Keratinocyte (primary cell): ENCODE data around the gene GEMIN8. TPM values are rescaled to one million over a fixed set of nuclear protein-coding genes. Genes with fewer than 3 reads are reported as not detected.

ENCODE experiments used
- DNase-seq: peaks from one replicate; pipeline ENCODE4 v3.0.0-alpha.2; 2011; ENCODE audit warnings: low read depth, missing footprints, low spot score
- FAIRE-seq: peaks from 2 replicates; lab custom pipeline; 2011; peaks lifted over from hg19 to GRCh38; lab: Jason Lieb, UNC
- H2AFZ ChIP-seq: 2 replicates; pipeline ENCODE4 v1.6.0; 2012; ENCODE audit warnings: low read length, control low read depth, inconsistent platforms; ENCODE audit not compliant: control insufficient read depth
- H3K27ac ChIP-seq: 2 replicates; pipeline ENCODE4 v1.5.1; 2011; ENCODE audit warnings: low read length; ENCODE audit not compliant: control insufficient read depth, insufficient read depth
- H3K27me3 ChIP-seq: 3 replicates; pipeline ENCODE4 v1.6.0; 2011; ENCODE audit warnings: low read length; ENCODE audit not compliant: control insufficient read depth, insufficient read depth; ENCODE audit errors: extremely low read depth
- H3K36me3 ChIP-seq, 2 experiments: 2 replicates in 1 of 2; 3 replicates in 1 of 2; pipeline ENCODE4 v1.5.1; 2011; ENCODE audit warnings: low read length in 2 of 2, mild to moderate bottlenecking in 1 of 2; ENCODE audit not compliant: control insufficient read depth in 2 of 2, insufficient read depth in 2 of 2; ENCODE audit errors: extremely low read depth in 1 of 2
- H3K4me1 ChIP-seq: 3 replicates; pipeline ENCODE4 v1.5.1; 2011; ENCODE audit warnings: low read length; ENCODE audit not compliant: control insufficient read depth, insufficient read depth; ENCODE audit errors: extremely low read depth
- H3K4me2 ChIP-seq: 3 replicates; pipeline ENCODE4 v1.6.0; 2011; ENCODE audit warnings: low read depth, low read length; ENCODE audit not compliant: control insufficient read depth, insufficient read depth; ENCODE audit errors: extremely low read depth
- H3K4me3 ChIP-seq, 3 experiments: fragments of 200-600 bp in 1 of 3; sonication (generic) in 1 of 3; 2 replicates in 2 of 3; 3 replicates in 1 of 3; pipeline ENCODE4 v1.5.1; 2011 to 2016; ENCODE audit warnings: low read length in 3 of 3, mild to moderate bottlenecking in 3 of 3, control low read depth in 2 of 3, inconsistent platforms in 1 of 3, low read depth in 1 of 3, mixed read lengths in 1 of 3, mixed run types in 1 of 3, moderate library complexity in 1 of 3; ENCODE audit not compliant: control insufficient read depth in 2 of 3, insufficient read depth in 2 of 3; ENCODE audit errors: extremely low read depth in 1 of 3
- H3K79me2 ChIP-seq: 2 replicates; pipeline ENCODE4 v1.6.0; 2012; ENCODE audit warnings: low read length; ENCODE audit not compliant: control insufficient read depth, insufficient read depth
- H3K9ac ChIP-seq: 3 replicates; pipeline ENCODE4 v1.6.0; 2011; ENCODE audit warnings: low read length; ENCODE audit not compliant: control insufficient read depth, insufficient read depth; ENCODE audit errors: extremely low read depth
- H3K9me1 ChIP-seq: 3 replicates; pipeline ENCODE4 v1.6.0; 2011; ENCODE audit warnings: low read length; ENCODE audit not compliant: control insufficient read depth, insufficient read depth; ENCODE audit errors: extremely low read depth
- H3K9me3 ChIP-seq: 2 replicates; pipeline ENCODE4 v1.5.1; 2012; ENCODE audit warnings: low read depth, low read length; ENCODE audit not compliant: control insufficient read depth
- H4K20me1 ChIP-seq: 3 replicates; pipeline ENCODE4 v1.6.0; 2011; ENCODE audit warnings: low read length; ENCODE audit not compliant: control insufficient read depth, insufficient read depth; ENCODE audit errors: extremely low read depth
- EZH2 ChIP-seq: IDR thresholded peaks from one replicate; pipeline ENCODE4 v1.6.1; 2012; ENCODE audit warnings: inconsistent platforms, mild to moderate bottlenecking, low read length, moderate library complexity
- dilution Hi-C: fragments of 300-500 bp; cut with MboI; formaldehyde crosslinking; loops from one replicate; pipeline ENCODE4 v1.7.0; 2020; ENCODE audit warnings: low sequenced_read_pairs; ENCODE audit not compliant: extremely low pct_ligation_motif_present
- polyA plus RNA-seq, 5 experiments: library from polyadenylated mRNA; depleted of rRNA in 3 of 5; stranded (reverse) in 3 of 5; stranded (forward) in 1 of 5; unstranded in 1 of 5; fragments of >200 nt; gene quantifications; 1 replicate in 1 of 5; 2 replicates in 3 of 5; 3 replicates in 1 of 5; pipeline versions ENCODE4 v1.2.1 to v1.2.3, GENCODE V29; 2011 to 2012; ENCODE audit warnings: missing spikeins in 2 of 5, low read depth in 1 of 5, low replicate concordance in 1 of 5
- TF ChIP-seq, protein P1 (sequence below), 3 experiments: IDR thresholded peaks in 1 of 3; conservative IDR thresholded peaks in 1 of 3; optimal IDR thresholded peaks in 1 of 3; 2 replicates in 2 of 3; 3 replicates in 1 of 3; pipeline versions ENCODE3 to v1.5.1; 2011; ENCODE audit warnings: low read length in 3 of 3, mild to moderate bottlenecking in 3 of 3, moderate library complexity in 2 of 3, control low read depth in 1 of 3, inconsistent platforms in 1 of 3; ENCODE audit not compliant: insufficient read depth in 2 of 3; ENCODE audit errors: extremely low read depth in 1 of 3

GEMIN8 gene
- polyA plus RNA-seq, 1 donor (not counting 4 experiments of a cell fraction or from before 2014, with no cell fraction given), result 38.8 TPM

DNA sequence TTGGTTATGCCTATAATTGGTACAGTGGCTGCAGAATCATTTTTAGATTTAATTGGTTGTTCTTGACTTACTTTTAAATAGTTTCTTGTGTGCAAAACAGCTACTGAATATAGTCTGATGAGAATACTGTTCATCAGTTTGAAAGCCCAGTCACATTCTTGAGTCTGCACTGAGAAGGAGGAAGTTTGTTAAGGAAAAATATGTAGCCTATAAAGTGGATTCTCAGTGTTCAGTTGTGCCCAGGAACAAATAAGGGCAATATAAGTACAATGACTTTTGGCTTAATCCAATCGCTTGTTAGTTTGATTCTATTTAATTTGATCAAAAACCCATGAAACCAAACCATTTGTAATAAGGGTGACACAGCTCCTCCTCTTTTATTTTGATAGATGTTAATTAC, 32.8 kb upstream of the GEMIN8 start:
- Histone ChIP-seq H3K9me1 (no peaks in the 10 kb centered on the region), H3K27ac (no peak overlapping the region), H3K4me2 (no peak overlapping the region), H3K4me3 (no peak overlapping the region), H4K20me1 (no peaks in the 10 kb centered on the region), H3K9ac (no peak overlapping the region), H3K4me1 (no peaks in the 10 kb centered on the region), H3K27me3 (no peaks in the 10 kb centered on the region), H3K79me2 (no peaks in the 10 kb centered on the region), H2AFZ (no peak overlapping the region), H3K9me3 (no peaks in the 10 kb centered on the region), H3K36me3 (no peaks in the 10 kb centered on the region)
- DNase-seq (no peak), FAIRE-seq (no peak)
- dilution Hi-C loops, result no loop called here
- TF ChIP-seq, protein P1, sequence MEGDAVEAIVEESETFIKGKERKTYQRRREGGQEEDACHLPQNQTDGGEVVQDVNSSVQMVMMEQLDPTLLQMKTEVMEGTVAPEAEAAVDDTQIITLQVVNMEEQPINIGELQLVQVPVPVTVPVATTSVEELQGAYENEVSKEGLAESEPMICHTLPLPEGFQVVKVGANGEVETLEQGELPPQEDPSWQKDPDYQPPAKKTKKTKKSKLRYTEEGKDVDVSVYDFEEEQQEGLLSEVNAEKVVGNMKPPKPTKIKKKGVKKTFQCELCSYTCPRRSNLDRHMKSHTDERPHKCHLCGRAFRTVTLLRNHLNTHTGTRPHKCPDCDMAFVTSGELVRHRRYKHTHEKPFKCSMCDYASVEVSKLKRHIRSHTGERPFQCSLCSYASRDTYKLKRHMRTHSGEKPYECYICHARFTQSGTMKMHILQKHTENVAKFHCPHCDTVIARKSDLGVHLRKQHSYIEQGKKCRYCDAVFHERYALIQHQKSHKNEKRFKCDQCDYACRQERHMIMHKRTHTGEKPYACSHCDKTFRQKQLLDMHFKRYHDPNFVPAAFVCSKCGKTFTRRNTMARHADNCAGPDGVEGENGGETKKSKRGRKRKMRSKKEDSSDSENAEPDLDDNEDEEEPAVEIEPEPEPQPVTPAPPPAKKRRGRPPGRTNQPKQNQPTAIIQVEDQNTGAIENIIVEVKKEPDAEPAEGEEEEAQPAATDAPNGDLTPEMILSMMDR (optimal IDR thresholded peaks at IDR 0.05 in 1 of 3, IDR thresholded peaks at IDR 0.05 in 1 of 3, conservative IDR thresholded peaks at IDR 0.05 in 1 of 3; ENCODE audit: extremely low read depth in 1 of 3, insufficient read depth in 2 of 3, low read length in 3 of 3), result no peak
- no peak for TF ChIP-seq EZH2

DNA sequence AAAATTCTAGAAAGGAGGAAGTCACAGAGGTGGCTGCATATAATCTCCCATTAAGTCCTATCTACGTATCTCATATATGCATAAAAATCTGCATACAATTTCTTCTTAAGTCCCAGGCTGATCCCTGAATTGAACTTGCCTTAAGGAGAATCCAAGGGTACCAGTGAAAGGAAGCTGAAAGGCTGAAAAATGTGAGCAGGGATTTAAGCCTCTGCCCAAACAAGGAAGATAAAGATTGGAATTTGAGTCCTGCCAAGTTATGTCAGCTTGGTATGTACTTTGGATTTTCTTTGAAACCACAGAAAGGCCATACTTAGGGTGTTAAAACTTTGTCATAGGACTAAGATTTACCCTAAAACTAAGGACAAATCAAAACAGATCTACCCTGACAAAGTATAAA, 26.5 kb upstream of the GEMIN8 start:
- no peak overlapping the region for H2AFZ ChIP-seq
- H3K27ac ChIP-seq, result no peak overlapping the region
- H3K9me3 ChIP-seq, result no peaks in the 10 kb centered on the region
- H3K9me1 ChIP-seq, result no peaks in the 10 kb centered on the region
- H4K20me1 ChIP-seq, result no peaks in the 10 kb centered on the region
- TF ChIP-seq, protein P1 (optimal IDR thresholded peaks at IDR 0.05 in 1 of 3, IDR thresholded peaks at IDR 0.05 in 1 of 3, conservative IDR thresholded peaks at IDR 0.05 in 1 of 3; ENCODE audit: extremely low read depth in 1 of 3, insufficient read depth in 2 of 3, low read length in 3 of 3), result no peak
- TF ChIP-seq EZH2, result no peak
- no peaks in the 10 kb centered on the region for H3K4me1 ChIP-seq
- DNase-seq (no peak), FAIRE-seq (no peak)
- dilution Hi-C loops, result no loop called here
- H3K79me2 ChIP-seq, result no peaks in the 10 kb centered on the region
- H3K9ac ChIP-seq, result no peak overlapping the region
- H3K27me3 ChIP-seq, result peaks cover 2% of the 10 kb centered on the region
- no peak overlapping the region for H3K4me2 ChIP-seq
- H3K4me3 ChIP-seq, result no peak overlapping the region
- H3K36me3 ChIP-seq, result no peaks in the 10 kb centered on the region
